Uterus (tissue), 4 donors: ENCODE measurements around the gene VARS2. TPM values are rescaled to one million over a fixed set of nuclear protein-coding genes. Genes with fewer than 3 reads are reported as not detected.

Experiments used
- DNase-seq, 2 donors: peaks; one replicate each; pipeline ENCODE4 v3.0.0-alpha.2; 2019 to 2020
- H3K27ac ChIP-seq, 2 donors: fragments of 200-600 bp; sonication (generic); 1 replicate in 1 of 2; 2 replicates in 1 of 2; pipeline ENCODE4 v1.5.1; 2016 to 2018
- H3K27me3 ChIP-seq, 2 donors: fragments of 200-600 bp; sonication (generic); one replicate each; pipeline ENCODE4 v1.5.1; 2018 to 2019; ENCODE audit warnings: control low read depth in 1 of 2
- H3K36me3 ChIP-seq, 2 donors: fragments of 200-600 bp; sonication (generic); one replicate each; pipeline ENCODE4 v1.5.1; 2019; ENCODE audit warnings: control low read depth in 1 of 2
- H3K4me1 ChIP-seq, 2 donors: fragments of 200-600 bp; sonication (generic); one replicate each; pipeline ENCODE4 v1.5.1; 2018 to 2019; ENCODE audit warnings: control low read depth in 1 of 2
- H3K4me3 ChIP-seq, 2 donors: fragments of 200-600 bp; sonication (generic); 1 replicate in 1 of 2; 2 replicates in 1 of 2; pipeline ENCODE4 v1.5.1; 2018 to 2019; ENCODE audit warnings: mild to moderate bottlenecking in 1 of 2
- H3K9me3 ChIP-seq, 2 donors: fragments of 200-600 bp; sonication (generic); one replicate each; pipeline ENCODE4 v1.5.1; 2019; ENCODE audit warnings: control low read depth in 1 of 2
- CTCF ChIP-seq, 4 experiments: fragments of 200-600 bp in 2 of 4; fragments of 450-650 bp in 2 of 4; sonication (generic) in 2 of 4; IDR thresholded peaks; one replicate each; pipeline ENCODE4 v1.5.1; 2016 to 2019; ENCODE audit warnings: antibody characterized with exemption in 4 of 4, mild to moderate bottlenecking in 2 of 4, moderate library complexity in 1 of 4
- POLR2A ChIP-seq, 2 donors: fragments of 450-650 bp; IDR thresholded peaks; one replicate each; pipeline ENCODE4 v1.6.1; 2016; ENCODE audit warnings: antibody characterized with exemption in 2 of 2, mild to moderate bottlenecking in 1 of 2, moderate library complexity in 1 of 2
- intact Hi-C: fragments of 100-400 bp; cut with DNase I; formaldehyde crosslinking; loops from one replicate; pipeline ENCODE4 v1.15.1; 2023; ENCODE audit warnings: low total_unique reads
- total RNA-seq, 4 donors: library from RNA; depleted of rRNA in 3 of 4; stranded (reverse); fragments of >200 nt in 3 of 4; gene quantifications; one replicate each; pipeline versions ENCODE4 v1.1.0 to v1.2.4, GENCODE V29; 2014 to 2023
- donor health status: DM: yes; HTN: yes; CAD: no.

The VARS2 gene
- total RNA-seq, 4 donors from 2014 or later, result 12.6 to 34.2 (median 22.4) TPM

GRCh38 chr6:30957716-30958115 lies 43.7 kb downstream of the VARS2 start:
- intact Hi-C loops, result no loop called here
- Histone ChIP-seq H3K27ac (no peak overlapping the region), H3K36me3 (no peaks in the 10 kb centered on the region), H3K4me1 (no peaks in the 10 kb centered on the region), H3K9me3 (no peaks in the 10 kb centered on the region), H3K4me3 (no peak overlapping the region), H3K27me3 (no peaks in the 10 kb centered on the region)
- TF ChIP-seq POLR2A (IDR thresholded peaks at IDR 0.05) (no peak), CTCF (IDR thresholded peaks at IDR 0.05) (no peak)
- DNase-seq, result no peak

- no peak for TF ChIP-seq POLR2A (IDR thresholded peaks at IDR 0.05)
- no peak for TF ChIP-seq CTCF (IDR thresholded peaks at IDR 0.05)
- no peak overlapping the region for H3K27ac ChIP-seq
- no peaks in the 10 kb centered on the region for H3K36me3 ChIP-seq
- no peaks in the 10 kb centered on the region for H3K4me1 ChIP-seq
- DNase-seq, result no peak
- intact Hi-C loops, result no loop called here
- no peak overlapping the region for H3K4me3 ChIP-seq
- no peaks in the 10 kb centered on the region for H3K9me3 ChIP-seq
- H3K27me3 ChIP-seq, result no peaks in the 10 kb centered on the region
These were observed 47.1 kb downstream of the VARS2 start for GRCh38 chr6:30960907-30961673.

GRCh38 chr6:30962716-30963115 lies 48.7 kb downstream of the VARS2 start:
- intact Hi-C loops, result no loop called here
- no peaks in the 10 kb centered on the region for H3K4me1 ChIP-seq
- DNase-seq, result no peak
- no peaks in the 10 kb centered on the region for H3K27me3 ChIP-seq
- TF ChIP-seq CTCF (IDR thresholded peaks at IDR 0.05) (no peak), POLR2A (IDR thresholded peaks at IDR 0.05) (no peak)
- no peak overlapping the region for H3K27ac ChIP-seq
- H3K9me3 ChIP-seq, result no peaks in the 10 kb centered on the region
- no peak overlapping the region for H3K4me3 ChIP-seq
- no peaks in the 10 kb centered on the region for H3K36me3 ChIP-seq

GRCh38 chr6:30963641-30964040 lies 49.6 kb downstream of the VARS2 start:
- H3K4me1 ChIP-seq, result no peaks in the 10 kb centered on the region
- no peaks in the 10 kb centered on the region for H3K36me3 ChIP-seq
- no peak for DNase-seq
- H3K4me3 ChIP-seq, result no peak overlapping the region
- no peaks in the 10 kb centered on the region for H3K9me3 ChIP-seq
- no peaks in the 10 kb centered on the region for H3K27me3 ChIP-seq
- no peak overlapping the region for H3K27ac ChIP-seq
- intact Hi-C loops, result no loop called here
- TF ChIP-seq CTCF (IDR thresholded peaks at IDR 0.05) (no peak), POLR2A (IDR thresholded peaks at IDR 0.05) (no peak)

- H3K27ac ChIP-seq, result no peak overlapping the region
- no peak for DNase-seq
- no peaks in the 10 kb centered on the region for H3K4me1 ChIP-seq
- TF ChIP-seq POLR2A (IDR thresholded peaks at IDR 0.05) (no peak), CTCF (IDR thresholded peaks at IDR 0.05) (no peak)
- H3K4me3 ChIP-seq, result no peak overlapping the region
- intact Hi-C loops, result no loop called here
- H3K36me3 ChIP-seq, result no peaks in the 10 kb centered on the region
- H3K27me3 ChIP-seq, result no peaks in the 10 kb centered on the region
- H3K9me3 ChIP-seq, result no peaks in the 10 kb centered on the region
These were observed 50.0 kb downstream of the VARS2 start for GRCh38 chr6:30964075-30964474.
